NCI-H748 (cell line): ENCODE data around the gene DBH.

Source experiments
- DNase-seq: peaks from one replicate; lab custom pipeline; 2025; ENCODE audit not compliant: unreplicated experiment; lab: John Stamatoyannopoulos, UW

DBH gene

DNA sequence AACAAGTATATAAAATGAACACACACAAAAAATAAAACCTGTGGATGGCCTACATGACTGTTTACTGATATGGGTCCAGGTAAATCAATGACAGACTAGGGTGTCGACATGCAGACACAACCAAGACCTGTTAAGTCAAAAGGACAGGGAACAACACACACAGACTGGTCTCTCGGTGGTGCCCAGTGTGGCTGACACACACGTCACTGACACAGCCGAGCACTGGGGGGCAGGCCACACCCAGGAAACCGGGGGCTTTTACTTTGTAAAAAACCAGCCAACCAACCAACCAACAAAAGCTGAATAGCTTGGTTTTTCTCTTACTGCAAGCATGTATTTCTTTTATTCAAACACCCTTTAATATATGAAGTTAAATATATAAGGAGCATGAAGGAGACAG lies 31.9 kb upstream of the DBH start:
- DNase-seq = peak; percentile 27

DNA sequence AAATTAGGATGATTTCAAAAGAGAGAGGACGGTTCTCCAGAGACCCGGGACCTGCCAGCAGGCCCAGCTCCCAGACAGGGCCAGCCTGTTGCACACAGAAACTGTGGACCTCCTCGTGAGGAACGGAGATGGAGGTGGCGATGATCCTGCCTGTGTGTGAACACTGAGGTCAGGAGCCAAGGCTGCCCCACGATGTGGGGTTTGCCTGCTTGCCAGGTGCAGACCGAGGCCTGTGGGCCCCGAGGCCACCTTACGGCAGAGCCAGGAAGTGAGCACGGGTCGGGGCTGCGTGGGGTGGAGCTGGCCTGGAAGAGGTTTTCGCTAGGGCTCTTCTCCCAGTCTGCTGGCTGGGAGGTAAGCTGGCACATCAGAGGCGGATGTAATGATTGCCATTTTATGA lies 31.3 kb upstream of the DBH start:
- no peak for DNase-seq

DNA sequence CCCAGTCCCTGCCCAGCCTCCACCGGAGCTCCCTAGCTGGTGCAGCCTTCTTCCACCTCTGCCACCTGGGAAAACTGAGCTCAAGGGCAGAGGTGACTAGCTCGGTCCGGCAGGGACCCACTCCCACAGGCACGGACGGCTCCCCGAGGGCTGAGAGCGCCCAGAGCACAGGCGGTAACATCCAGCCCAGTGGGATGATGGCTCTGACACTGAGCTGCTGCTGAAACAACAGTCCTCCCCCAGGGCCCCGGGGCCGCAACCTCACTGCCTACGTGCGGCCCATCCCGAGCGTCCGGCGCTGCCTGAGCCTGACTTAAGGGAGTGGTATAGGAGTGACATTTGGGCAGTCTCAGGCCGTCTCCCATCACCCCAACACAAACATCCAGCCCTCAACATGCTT lies 30.7 kb upstream of the DBH start:
- no peak for DNase-seq

DNA sequence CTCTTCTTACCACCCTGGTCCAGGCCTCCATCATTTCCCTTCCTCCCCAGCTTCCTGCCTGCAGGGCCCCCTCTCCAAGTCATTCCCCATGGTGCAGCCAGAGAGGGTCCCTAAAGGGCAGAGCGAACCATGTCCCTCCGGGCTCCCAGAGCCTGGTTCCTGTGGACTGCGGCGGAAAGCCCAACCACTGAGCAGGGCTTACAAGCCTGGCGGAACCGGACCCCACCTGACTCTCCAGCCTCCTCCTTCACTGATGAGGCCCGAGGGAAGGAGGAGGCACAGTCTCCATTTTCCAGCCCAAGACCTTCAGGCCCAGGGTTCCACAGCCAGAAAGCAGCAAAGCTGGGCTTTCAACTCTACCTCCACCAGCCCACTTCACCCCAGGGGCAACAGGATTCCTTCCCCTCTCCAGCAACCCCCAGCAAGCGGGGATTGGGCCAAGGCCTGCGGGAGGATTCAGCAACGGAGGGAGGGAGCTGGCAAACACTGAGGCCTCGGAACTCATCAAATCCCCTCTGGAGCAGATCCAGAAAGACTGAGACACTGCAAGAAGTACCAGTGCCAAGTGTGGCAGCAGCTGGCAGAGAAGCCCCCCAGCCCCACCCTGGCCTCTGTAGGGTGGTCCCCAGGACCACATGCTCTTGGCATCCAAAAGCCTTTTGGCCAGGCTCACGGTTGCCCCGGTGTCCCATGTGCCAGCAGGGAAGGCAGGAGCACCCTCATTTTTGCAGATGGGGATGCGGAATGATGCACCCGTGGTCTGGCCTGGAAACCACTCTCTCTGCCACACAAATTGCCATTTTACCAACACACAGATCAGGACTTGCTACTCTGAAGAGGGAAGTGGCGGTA lies 30.1 kb upstream of the DBH start:
- DNase-seq = no peak

DNA sequence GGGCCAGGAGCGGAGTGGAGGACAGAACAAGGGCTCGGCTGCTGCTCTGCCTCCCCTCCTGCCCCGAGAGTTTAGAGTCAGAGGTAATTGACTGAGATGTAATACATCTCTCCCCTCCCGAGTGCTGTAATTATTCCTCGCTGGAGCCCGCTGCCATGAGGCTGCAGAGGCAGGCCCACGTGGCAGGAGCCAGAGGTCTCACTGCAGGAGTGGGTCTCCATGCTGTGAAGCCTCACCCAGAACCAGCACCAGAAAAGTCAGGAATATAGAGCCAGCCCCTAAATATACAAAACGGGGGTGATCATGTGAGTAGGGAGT lies 29.5 kb upstream of the DBH start:
- DNase-seq = peak; percentile 33

DNA sequence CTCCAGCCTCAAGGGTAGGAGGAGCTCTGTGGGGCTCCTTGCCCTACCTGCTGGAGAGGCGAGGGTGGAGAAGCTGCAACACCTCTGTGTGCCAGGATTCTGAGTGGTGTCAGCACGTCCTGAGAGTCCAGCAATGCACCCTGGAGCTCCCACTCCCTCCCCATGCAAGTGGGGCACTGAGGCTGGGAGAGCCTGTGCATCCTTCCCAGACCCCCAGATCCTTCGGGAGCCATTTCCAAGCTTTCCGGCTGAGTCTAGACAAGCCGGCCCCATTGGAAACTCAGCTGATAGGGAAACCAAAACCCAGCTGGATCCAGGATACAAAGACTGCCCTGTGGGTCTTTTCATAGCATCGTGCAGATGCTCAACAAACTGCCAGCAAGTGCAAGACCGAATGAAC lies 28.8 kb upstream of the DBH start:
- DNase-seq = no peak

DNA sequence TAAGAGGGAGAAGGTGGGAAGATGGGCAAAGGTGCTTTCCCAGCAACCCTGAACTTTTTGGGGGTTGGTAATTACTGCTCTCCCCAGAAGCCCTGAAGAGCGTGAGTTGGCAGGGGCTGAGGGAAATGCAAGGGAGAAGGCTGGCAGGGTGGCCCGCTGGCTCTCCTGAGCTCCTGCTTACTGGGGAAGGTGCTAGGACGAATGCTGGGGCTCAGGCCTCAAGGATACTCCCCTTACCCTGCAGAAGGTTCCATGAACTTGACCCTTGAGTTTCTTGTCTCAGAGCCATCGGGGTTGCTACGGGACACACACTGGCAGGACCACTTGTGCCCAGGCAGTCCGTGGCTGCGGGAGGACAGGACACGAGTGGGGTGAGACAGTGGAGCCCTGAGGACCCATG lies 28.2 kb upstream of the DBH start:
- no peak for DNase-seq

DNA sequence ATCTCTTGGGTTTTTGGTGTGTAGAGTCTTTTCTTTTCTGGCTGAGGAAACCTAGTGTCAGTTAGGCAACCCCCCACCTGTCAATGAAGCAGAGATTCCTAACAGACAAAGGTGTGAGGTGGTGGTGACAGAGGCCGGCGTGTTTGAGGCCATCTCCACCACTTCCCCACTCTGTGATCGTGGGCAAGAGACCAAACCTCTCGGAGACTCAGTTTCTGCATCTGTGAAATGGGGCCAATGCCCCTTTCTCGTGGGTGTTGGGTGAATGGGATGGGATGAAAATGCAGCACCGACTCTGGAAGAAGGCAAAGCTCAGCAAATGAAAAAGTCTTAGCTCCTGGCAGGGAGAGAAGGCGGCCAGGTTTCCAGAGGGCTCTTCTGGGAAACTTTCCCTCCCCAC lies 27.8 kb upstream of the DBH start:
- no peak for DNase-seq

DNA sequence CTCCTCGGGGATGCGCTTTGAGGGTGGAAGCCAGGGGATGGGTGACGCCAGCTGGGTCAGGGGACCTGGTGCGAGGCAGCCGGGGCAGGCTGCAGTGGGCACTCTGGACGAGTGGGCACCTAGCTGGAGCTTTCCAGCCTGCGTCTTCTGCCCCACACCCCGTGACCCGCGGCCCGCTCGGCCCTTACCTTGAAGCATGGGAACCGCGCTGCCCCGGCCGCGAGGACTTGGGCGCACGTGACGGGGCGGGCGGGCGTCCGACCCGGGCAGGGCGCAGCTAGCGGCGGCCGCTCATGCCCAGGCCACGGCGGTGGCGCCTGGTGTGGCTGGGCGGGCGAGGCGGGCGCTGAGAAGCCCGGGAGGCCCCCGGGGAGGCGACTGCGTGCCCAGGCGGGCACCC lies 27.3 kb upstream of the DBH start:
- DNase-seq = no peak

DNA sequence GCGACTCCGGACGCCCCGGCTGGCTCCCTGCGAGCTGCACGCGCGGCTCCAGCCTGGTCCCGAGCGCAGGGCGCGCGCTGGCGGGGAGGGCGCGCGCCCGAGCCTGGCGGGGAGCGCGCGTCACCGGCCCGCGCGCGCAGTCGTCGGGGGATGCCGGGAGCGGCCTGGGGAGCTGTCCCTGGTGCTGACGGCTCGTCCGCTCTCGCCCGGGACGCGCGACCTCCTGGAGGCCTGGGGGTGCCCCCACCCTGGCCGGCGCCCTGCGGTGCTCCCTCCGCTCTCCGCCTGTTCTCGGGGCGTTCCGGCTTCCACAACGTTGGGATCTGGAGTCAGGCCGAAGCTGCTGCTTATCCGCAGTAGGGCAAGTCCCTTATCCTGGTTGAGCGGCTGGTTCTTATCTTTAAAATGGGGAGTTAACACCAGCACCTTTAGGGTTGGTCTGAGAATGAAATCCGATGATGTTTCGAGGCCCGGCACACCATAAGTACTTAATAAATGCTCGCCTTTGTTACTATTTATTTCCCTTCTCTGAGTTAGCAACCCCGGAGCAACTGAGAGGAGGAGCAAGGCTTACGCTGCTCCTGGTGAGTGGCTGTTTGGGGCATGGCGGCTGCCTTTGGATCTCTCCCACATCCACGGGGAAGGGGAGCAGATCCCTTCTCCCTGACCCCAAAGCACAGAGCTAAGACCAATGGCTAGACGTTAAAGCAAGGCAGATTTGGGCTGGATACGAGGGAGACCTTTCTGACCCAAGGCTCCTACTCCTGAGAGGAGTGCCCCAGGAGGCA lies 26.7 kb upstream of the DBH start, which contains the start of gene FAM163B:
FAM163B (minus strand) TSS at position 79 of the 788 bp plus-strand sequence. CDS start 29,166 bp downstream, outside the sequence.
- DNase-seq = peak; percentile 71

DNA sequence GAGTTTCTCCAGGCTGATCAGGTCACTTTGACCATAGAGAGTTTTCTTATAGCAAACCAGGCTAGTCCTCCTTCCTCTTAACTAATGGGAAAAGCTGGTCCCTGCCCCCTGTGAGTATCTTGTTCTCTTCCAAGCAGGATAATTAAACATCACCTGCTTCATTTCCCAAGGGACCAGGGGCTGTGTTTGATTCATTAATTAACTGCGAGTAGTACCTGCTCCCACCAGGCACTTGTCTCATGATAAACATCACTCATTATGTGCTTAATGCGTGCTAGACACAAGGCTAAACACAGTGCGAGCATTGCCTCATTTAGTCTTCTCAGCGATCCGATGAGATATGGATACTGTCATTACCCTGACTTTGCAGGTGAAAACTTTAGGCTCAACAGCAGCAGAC lies 25.3 kb upstream of the DBH start:
- DNase-seq = peak; percentile 97

DNA sequence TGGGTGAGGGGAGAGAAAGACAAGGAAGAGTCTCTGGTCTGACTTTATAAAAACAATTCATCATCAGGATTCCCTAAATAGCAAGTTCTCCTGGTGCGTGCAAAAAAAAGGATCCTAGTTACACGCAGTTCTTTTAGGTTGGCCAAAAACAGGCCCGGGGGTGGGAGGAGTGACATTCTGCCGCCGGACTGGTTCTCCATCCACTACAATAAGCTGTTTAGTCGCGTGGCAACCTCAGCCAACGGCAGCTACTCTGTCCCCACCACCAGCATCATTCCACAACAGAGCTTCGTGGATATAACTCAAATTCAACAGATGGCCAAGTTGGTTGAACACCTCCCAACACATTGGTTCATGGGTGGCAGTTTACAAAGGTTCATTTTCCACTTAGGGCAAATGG lies 24.1 kb upstream of the DBH start:
- DNase-seq = no peak

DNA sequence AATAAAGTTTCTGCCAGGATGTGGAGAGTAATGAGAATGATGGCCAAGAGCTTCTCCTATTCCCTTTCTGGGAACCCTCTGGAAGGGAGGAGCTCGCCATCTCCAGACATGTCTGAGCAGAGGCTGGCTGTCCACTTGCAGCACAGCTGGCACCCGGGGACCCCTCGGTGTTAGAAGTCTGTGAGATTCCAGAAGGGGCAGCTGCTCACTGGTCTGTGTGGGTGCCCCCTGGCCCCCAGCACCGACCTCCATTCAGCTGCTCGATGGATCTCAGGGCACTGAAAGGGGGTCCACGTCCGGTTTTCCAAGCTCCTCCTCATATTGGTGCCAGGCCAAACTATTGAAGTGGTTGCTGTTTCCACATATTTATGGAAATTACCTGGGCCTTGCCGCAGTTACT lies 23.3 kb upstream of the DBH start:
- no peak for DNase-seq

DNA sequence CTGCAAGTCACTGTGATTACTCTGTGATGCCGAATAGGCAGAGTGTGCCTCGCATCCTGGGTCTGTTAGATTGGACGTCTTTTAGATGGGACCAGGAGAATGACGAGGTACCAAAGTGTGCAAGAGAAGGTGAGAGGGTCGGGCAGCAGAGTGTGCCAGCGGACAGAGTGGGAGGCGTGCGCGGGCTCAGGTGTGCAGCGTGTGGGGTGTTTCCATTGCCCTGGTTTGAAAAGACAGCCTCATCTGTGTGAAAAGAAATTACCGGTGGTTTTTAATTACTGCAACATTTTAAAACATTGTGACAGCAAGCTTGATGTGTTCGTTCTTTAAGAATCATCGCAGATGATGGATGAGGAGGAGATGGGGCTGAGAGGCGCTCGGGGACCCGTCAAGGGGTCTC lies 22.7 kb upstream of the DBH start:
- no peak for DNase-seq

DNA sequence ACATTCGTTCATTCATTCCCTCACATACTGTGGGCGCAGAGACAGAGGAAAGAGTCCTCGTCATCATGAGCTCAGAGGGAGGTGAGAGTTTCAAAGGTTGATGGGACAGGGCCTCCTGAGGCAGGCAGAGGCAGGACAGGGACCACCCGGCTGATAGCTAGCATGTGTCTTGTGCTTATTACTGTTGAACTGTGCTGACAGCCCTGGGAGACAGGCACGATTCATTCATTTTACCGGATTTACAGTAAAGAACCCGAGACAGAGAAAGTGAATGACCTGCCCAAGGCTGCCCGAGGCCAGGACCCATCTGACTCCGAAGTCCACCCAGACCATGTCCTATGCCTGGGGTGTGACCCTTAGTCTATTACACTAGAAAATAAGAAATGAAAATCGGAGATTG lies 22.1 kb upstream of the DBH start:
- DNase-seq = no peak

DNA sequence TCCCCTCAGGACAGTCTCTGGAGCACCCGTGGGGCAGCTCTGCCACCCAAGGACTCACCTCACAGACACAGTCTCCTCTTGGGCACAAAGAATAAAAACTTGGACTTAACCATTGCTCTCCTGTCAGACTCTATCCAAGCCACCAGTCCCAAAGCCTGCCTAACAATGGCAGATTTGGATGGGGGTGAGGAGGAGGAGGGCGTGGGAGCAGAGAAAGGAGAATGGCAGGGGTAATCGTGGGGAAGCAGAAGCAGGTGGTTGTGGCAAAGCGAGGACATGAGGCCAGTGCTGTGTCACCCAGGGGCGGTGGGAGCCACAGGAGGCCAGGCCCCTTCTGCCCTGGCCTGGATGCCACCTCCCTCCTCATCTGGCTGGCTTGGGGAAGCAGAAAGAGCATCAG lies 21.5 kb upstream of the DBH start:
- DNase-seq = no peak

DNA sequence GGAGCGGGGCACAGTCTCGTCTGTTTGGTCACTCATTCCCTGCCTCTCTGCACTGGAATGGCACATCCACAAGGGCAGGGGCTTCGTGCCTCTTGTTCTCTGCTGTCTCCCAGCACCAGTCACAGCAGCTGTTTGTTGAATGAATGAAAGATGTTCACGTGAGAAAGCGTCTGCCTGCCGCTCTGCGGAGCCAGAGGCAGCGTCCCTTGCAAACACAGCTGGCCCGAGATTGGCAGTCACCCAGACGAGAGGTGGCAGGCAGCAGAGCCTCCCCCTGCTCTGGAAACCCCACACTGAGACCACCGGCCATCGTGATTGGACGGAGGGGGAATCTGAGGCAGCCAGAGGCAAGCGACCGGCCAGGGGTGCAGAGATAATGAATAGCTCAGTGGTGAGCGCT lies 21.0 kb upstream of the DBH start:
- peak; percentile 17 for DNase-seq

DNA sequence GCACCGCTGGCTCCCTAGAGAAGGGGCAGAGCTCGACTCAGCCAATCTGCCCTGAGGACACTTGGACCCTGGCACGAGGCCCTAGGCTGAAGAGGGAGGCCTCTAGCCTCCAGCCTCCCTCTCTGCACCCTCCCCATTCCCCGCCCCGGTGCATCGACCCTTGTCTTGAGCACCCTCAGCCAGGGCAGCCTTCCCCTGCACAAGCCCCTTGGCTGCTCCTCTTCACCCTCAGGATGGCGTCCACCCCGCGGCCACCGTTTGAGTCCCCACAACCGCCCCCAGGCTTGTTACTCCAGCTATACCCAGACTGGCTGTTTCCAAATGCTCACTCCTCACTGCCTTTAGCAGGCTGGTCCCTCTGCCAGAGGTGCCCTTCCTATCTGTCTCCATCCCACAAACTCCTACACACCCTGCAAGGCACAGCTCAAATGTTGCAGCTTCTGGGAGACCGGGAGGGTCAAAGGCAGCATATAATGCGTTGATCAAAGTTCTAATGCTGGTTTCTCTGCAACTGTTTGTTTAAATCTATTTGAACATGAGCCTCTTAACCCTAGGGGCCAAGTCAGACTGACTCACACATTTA lies 20.5 kb upstream of the DBH start:
- DNase-seq = no peak

DNA sequence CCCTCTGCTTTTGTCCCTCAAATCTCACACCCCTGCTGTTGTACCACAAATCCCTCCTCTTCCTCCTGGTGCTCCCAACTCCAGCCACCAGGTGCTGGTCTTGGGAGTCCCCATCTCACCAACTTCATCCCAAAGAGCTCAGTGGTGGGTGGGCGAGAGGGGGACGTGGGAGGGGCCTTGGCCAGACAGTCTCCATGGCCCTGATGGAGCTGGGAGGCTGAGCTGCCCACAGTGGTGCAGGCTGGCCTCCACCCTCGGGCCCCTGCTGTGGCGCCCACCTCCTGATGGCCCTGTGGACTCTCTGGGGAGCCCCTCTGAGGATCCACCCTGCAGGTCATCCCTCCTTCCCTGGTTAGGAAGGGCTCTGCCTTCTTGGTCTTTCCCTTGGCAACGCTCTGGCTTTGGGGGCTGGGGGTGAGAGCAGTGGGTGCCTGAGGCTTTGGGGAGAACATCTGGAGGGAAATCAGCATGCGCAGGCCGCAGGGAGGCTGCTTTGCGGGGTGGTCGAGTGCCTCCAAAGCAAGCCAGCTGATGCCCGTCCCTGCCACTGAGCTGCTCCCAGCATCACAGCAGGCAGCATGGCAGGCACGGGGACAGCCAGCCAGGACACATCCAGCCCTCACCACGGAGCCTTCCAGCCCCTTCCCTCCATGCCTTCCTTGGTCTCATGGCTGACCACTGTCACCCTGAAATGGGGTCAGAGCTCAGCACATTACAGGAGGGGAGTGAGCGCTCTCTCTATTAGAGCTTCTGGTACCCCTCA lies 19.3 kb upstream of the DBH start:
- DNase-seq = no peak

DNA sequence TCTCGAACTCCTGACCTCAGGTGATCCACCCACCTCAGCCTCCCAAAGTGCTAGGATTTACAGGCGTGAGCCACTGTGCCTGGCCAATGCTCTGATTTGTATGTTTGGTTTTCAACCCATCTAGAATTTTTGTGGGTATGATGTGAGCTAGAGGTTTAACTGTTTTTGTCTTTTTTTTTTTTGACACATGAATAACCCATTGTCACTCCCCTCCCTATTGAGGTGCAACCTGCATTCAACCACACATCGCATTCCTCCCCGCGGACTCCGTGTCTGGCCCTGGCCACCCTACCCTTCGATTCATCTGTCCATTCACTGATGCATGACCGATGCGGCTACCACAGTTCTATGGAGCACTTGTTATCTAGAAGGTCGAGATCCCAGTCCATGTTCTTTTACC lies 17.4 kb upstream of the DBH start:
- no peak for DNase-seq

DNA sequence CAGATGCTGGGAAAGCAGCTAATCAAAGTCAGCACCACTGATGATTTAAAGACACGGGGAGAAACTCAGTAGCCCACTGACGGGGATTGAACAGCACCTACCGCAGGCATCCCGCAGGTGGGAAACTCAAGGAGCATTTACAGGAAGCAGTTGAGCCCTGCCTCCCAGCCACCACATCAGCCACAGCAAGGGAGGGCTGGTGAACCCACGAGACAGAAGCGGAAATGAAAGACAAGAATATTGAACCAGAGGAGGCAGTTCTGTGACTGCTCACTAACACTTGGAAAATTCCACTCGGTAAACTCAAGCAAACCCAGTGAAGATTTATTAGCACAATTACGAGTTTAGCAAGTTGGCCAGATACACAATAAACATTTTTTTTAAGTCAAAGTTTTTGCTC lies 16.4 kb upstream of the DBH start:
- no peak for DNase-seq
